Peyer's patch (tissue), 4 donors: ENCODE data around the gene GLB1L. TPM values are rescaled to one million over a fixed set of nuclear protein-coding genes. Genes with fewer than 3 reads are reported as not detected.

Experiments used
- DNase-seq, 3 donors: peaks; one replicate each; pipeline ENCODE4 v3.0.0-alpha.2; 2017 to 2019
- H3K27ac ChIP-seq, 4 donors: fragments of 200-600 bp; sonication (generic); one replicate each; pipeline ENCODE4 v1.5.1; 2016 to 2019
- H3K27me3 ChIP-seq, 2 donors: fragments of 200-600 bp; sonication (generic); one replicate each; pipeline ENCODE4 v1.5.1; 2019
- H3K36me3 ChIP-seq, 3 donors: fragments of 200-600 bp; sonication (generic); one replicate each; pipeline ENCODE4 v1.5.1; 2016 to 2019
- H3K4me1 ChIP-seq, 4 donors: fragments of 200-600 bp; sonication (generic); one replicate each; pipeline ENCODE4 v1.5.1; 2016 to 2019
- H3K4me3 ChIP-seq, 4 donors: fragments of 200-600 bp; sonication (generic); 1 replicate in 3 of 4; 2 replicates in 1 of 4; pipeline ENCODE4 v1.5.1; 2016 to 2019; ENCODE audit warnings: mild to moderate bottlenecking in 1 of 4
- H3K9me3 ChIP-seq, 4 donors: fragments of 200-600 bp; sonication (generic); one replicate each; pipeline ENCODE4 v1.5.1; 2016 to 2019; ENCODE audit warnings: mild to moderate bottlenecking in 1 of 4
- POLR2A ChIP-seq, 2 donors: fragments of 450-650 bp; IDR thresholded peaks; one replicate each; pipeline ENCODE4 v1.5.1; 2017; ENCODE audit warnings: antibody characterized with exemption in 2 of 2, mild to moderate bottlenecking in 2 of 2, moderate library complexity in 2 of 2
- total RNA-seq, 4 donors: library from RNA; depleted of rRNA; stranded (reverse); fragments of >200 nt; gene quantifications; one replicate each; pipeline ENCODE4 v1.1.0, GENCODE V29; 2016
- TF ChIP-seq, protein P1 (sequence below), 6 experiments: fragments of 450-650 bp in 4 of 6; fragments of 200-600 bp in 2 of 6; sonication (generic) in 1 of 6; IDR thresholded peaks; one replicate each; pipeline ENCODE4 v1.5.1; 2017 to 2019; ENCODE audit warnings: antibody characterized with exemption in 6 of 6, mild to moderate bottlenecking in 3 of 6, moderate library complexity in 1 of 6

GLB1L gene
- total RNA-seq, 4 donors from 2014 or later, result 2.7 to 9.5 (median 7.0) TPM; not detected in 1

GRCh38 chr2:219213026-219213415 is 32.2 kb downstream of the GLB1L start:
- Histone ChIP-seq H3K4me1 (peaks cover 2 to 21% (median 7%) of the 10 kb centered on the region in 4 donors), H3K27me3 (no peaks in the 10 kb centered on the region), H3K9me3 (no peaks in the 10 kb centered on the region), H3K4me3 (no peak overlapping the region), H3K27ac (no peak overlapping the region), H3K36me3 (peaks cover 0 to 32% (median 0%) of the 10 kb centered on the region in 3 donors)
- no peak for TF ChIP-seq POLR2A (IDR thresholded peaks at IDR 0.05)
- TF ChIP-seq, protein P1, sequence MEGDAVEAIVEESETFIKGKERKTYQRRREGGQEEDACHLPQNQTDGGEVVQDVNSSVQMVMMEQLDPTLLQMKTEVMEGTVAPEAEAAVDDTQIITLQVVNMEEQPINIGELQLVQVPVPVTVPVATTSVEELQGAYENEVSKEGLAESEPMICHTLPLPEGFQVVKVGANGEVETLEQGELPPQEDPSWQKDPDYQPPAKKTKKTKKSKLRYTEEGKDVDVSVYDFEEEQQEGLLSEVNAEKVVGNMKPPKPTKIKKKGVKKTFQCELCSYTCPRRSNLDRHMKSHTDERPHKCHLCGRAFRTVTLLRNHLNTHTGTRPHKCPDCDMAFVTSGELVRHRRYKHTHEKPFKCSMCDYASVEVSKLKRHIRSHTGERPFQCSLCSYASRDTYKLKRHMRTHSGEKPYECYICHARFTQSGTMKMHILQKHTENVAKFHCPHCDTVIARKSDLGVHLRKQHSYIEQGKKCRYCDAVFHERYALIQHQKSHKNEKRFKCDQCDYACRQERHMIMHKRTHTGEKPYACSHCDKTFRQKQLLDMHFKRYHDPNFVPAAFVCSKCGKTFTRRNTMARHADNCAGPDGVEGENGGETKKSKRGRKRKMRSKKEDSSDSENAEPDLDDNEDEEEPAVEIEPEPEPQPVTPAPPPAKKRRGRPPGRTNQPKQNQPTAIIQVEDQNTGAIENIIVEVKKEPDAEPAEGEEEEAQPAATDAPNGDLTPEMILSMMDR (IDR thresholded peaks at IDR 0.05), result no peak
- peak in 1 of 3 donors; percentile 33 for DNase-seq

DNA sequence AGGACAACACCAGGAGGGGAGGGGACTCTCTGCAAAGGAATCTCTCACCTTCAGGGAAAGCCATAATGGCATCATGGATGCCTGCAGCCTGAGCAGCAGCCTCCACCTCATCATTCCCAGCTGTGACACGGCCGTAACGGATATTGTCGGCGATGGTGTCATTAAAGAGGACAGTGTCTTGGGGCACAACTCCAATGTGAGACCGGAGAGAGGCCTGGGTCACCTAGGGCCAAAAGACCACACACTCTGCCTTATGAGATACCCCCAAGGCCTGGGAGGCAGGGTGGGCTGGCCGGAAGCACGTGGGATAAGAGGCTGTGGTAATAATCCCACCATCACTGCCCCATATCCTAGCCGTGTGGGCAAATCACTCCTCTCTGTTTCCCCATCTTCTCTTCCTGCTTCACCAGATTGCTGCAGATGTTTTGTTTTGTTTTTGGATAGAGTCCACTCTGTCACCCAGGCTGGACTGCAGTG is 34.3 kb downstream of the GLB1L start:
- DNase-seq, result peak in 1 of 3 donors; percentile 41
- Histone ChIP-seq H3K4me3 (no peak overlapping the region), H3K4me1 (peaks cover 0 to 20% (median 10%) of the 10 kb centered on the region in 4 donors), H3K27me3 (no peaks in the 10 kb centered on the region), H3K9me3 (no peaks in the 10 kb centered on the region), H3K36me3 (peaks cover 0 to 34% (median 0%) of the 10 kb centered on the region in 3 donors), H3K27ac (peak overlapping the region; percentile 23 to 64 (median 32))
- TF ChIP-seq, protein P1 (IDR thresholded peaks at IDR 0.05), result no peak
- no peak for TF ChIP-seq POLR2A (IDR thresholded peaks at IDR 0.05)

GRCh38 chr2:219210196-219210885 is 34.9 kb downstream of the GLB1L start:
- Histone ChIP-seq H3K36me3 (peaks cover 0 to 34% (median 0%) of the 10 kb centered on the region in 3 donors), H3K4me3 (no peak overlapping the region), H3K27ac (peak overlapping the region in 2 of 4 donors; percentile 0 to 64), H3K4me1 (peaks cover 0 to 24% (median 10%) of the 10 kb centered on the region in 4 donors), H3K27me3 (no peaks in the 10 kb centered on the region), H3K9me3 (no peaks in the 10 kb centered on the region)
- TF ChIP-seq, protein P1 (IDR thresholded peaks at IDR 0.05), result no peak
- TF ChIP-seq POLR2A (IDR thresholded peaks at IDR 0.05), result no peak
- peak in 1 of 3 donors; percentile 40 for DNase-seq

- no peaks in the 10 kb centered on the region for H3K27me3 ChIP-seq
- no peaks in the 10 kb centered on the region for H3K9me3 ChIP-seq
- TF ChIP-seq, protein P1 (IDR thresholded peaks at IDR 0.05), result no peak
- TF ChIP-seq POLR2A (IDR thresholded peaks at IDR 0.05), result no peak
- peaks cover 0 to 24% (median 10%) of the 10 kb centered on the region in 4 donors for H3K4me1 ChIP-seq
- H3K36me3 ChIP-seq, result peaks cover 0 to 34% (median 0%) of the 10 kb centered on the region in 3 donors
- H3K27ac ChIP-seq, result peak overlapping the region in 2 of 4 donors; percentile 11 to 64
- DNase-seq, result peak in 1 of 3 donors; percentile 47
- H3K4me3 ChIP-seq, result no peak overlapping the region
Observed at GRCh38 chr2:219209236-219210195, 35.7 kb downstream of the GLB1L start.
